H9 (cell line): Measurements from ENCODE around the gene MLYCD. TPM values are rescaled to one million over a fixed set of nuclear protein-coding genes. Genes with fewer than 3 reads are reported as not detected.
A peak's percentile ranks its signal among the peaks of the same experiment; 100 is the strongest.

ENCODE experiments used
- DNase-seq: peaks from one replicate; pipeline ENCODE4 v3.0.0-alpha.2; 2017
- H2AFZ ChIP-seq: one replicate; pipeline ENCODE4 v1.6.1; 2013; ENCODE audit warnings: mild to moderate bottlenecking, low read length, control low read depth, moderate library complexity
- H2AK5ac ChIP-seq: 2 replicates; pipeline ENCODE4 v1.6.1; 2013; ENCODE audit warnings: low read length, control low read depth, mixed read lengths; ENCODE audit not compliant: insufficient read length
- H2BK120ac ChIP-seq: one replicate; pipeline ENCODE4 v1.6.1; 2013; ENCODE audit warnings: low read depth, mild to moderate bottlenecking, low read length, control low read depth, inconsistent platforms; ENCODE audit not compliant: poor library complexity, severe bottlenecking
- H2BK12ac ChIP-seq: 2 replicates; pipeline ENCODE4 v1.6.1; 2013; ENCODE audit warnings: low read length, control low read depth, mixed read lengths, low read depth; ENCODE audit not compliant: insufficient read length
- H2BK15ac ChIP-seq: 2 replicates; pipeline ENCODE4 v1.6.1; 2013; ENCODE audit warnings: low read depth, low read length, control low read depth
- H2BK20ac ChIP-seq: one replicate; pipeline ENCODE4 v1.6.1; 2013; ENCODE audit warnings: low read depth, mild to moderate bottlenecking, low read length, control low read depth, inconsistent platforms; ENCODE audit not compliant: poor library complexity, severe bottlenecking
- H2BK5ac ChIP-seq: 2 replicates; pipeline ENCODE4 v1.6.1; 2013; ENCODE audit warnings: low read length, control low read depth, mixed read lengths; ENCODE audit not compliant: insufficient read length
- H3K14ac ChIP-seq: 2 replicates; pipeline ENCODE4 v1.6.1; 2013; ENCODE audit warnings: low read length, control low read depth; ENCODE audit not compliant: insufficient read depth
- H3K18ac ChIP-seq: 2 replicates; pipeline ENCODE4 v1.6.1; 2013; ENCODE audit warnings: low read depth, mild to moderate bottlenecking, mixed read lengths, low read length, control low read depth; ENCODE audit not compliant: insufficient read length
- H3K23ac ChIP-seq: 2 replicates; pipeline ENCODE4 v1.6.1; 2013; ENCODE audit warnings: low read length, control low read depth, mixed read lengths, low read depth; ENCODE audit not compliant: insufficient read length
- H3K23me2 ChIP-seq: 2 replicates; pipeline ENCODE4 v1.6.1; 2013; ENCODE audit warnings: low read depth, mild to moderate bottlenecking, mixed read lengths, low read length, control low read depth; ENCODE audit not compliant: insufficient read length, poor library complexity, severe bottlenecking
- H3K27ac ChIP-seq: 2 replicates; pipeline ENCODE4 v1.5.1; 2013; ENCODE audit warnings: low read length, control low read depth, mixed read lengths, low read depth; ENCODE audit not compliant: insufficient read length
- H3K27me3 ChIP-seq: 2 replicates; pipeline ENCODE4 v1.6.1; 2013; ENCODE audit warnings: low read length, control low read depth, inconsistent platforms; ENCODE audit not compliant: insufficient read depth
- H3K4ac ChIP-seq: 2 replicates; pipeline ENCODE4 v1.6.1; 2013; ENCODE audit warnings: low read depth, mild to moderate bottlenecking, control low read depth, inconsistent platforms, low read length, moderate library complexity
- H3K4me1 ChIP-seq: 2 replicates; pipeline ENCODE4 v1.6.1; 2013; ENCODE audit warnings: low read length, control low read depth, inconsistent platforms; ENCODE audit not compliant: insufficient read depth
- H3K4me2 ChIP-seq: 2 replicates; pipeline ENCODE4 v1.6.1; 2013; ENCODE audit warnings: low read length, control low read depth, mixed read lengths; ENCODE audit not compliant: insufficient read length, insufficient read depth
- H3K56ac ChIP-seq: 2 replicates; pipeline ENCODE4 v1.6.1; 2013; ENCODE audit warnings: low read depth, mild to moderate bottlenecking, mixed read lengths, low read length, control low read depth; ENCODE audit not compliant: insufficient read length
- H3K79me1 ChIP-seq: 2 replicates; pipeline ENCODE4 v1.6.1; 2013; ENCODE audit warnings: low read depth, mild to moderate bottlenecking, moderate library complexity, low read length, control low read depth, inconsistent platforms; ENCODE audit not compliant: insufficient read depth, poor library complexity, severe bottlenecking
- H3K79me2 ChIP-seq: 2 replicates; pipeline ENCODE4 v1.6.1; 2013; ENCODE audit warnings: low read length, control low read depth, inconsistent platforms; ENCODE audit not compliant: insufficient read depth
- H3K9ac ChIP-seq: 2 replicates; pipeline ENCODE4 v1.6.1; 2013; ENCODE audit warnings: low read length, control low read depth, mixed read lengths; ENCODE audit not compliant: insufficient read length; ENCODE audit errors: extremely low read depth
- H3K9me3 ChIP-seq: one replicate; pipeline ENCODE4 v1.6.1; 2013; ENCODE audit warnings: low read depth, low read length, inconsistent platforms; ENCODE audit not compliant: control insufficient read depth
- H3T11ph ChIP-seq: one replicate; pipeline ENCODE4 v1.6.1; 2013; ENCODE audit warnings: mild to moderate bottlenecking, low read length, control low read depth, inconsistent platforms
- H4K20me1 ChIP-seq: one replicate; pipeline ENCODE4 v1.6.1; 2013; ENCODE audit not compliant: control insufficient read depth, insufficient read length, insufficient read depth
- H4K5ac ChIP-seq: 2 replicates; pipeline ENCODE4 v1.6.1; 2013; ENCODE audit warnings: low read depth, mild to moderate bottlenecking, mixed read lengths, low read length, control low read depth; ENCODE audit not compliant: insufficient read length
- H4K8ac ChIP-seq: replicated peaks from 2 replicates; pipeline ENCODE4 v1.6.1; 2013; ENCODE audit warnings: low read length, control low read depth, mixed read lengths, low read depth; ENCODE audit not compliant: insufficient read length
- H4K91ac ChIP-seq: 2 replicates; pipeline ENCODE4 v1.6.1; 2013; ENCODE audit warnings: low read depth, mild to moderate bottlenecking, moderate library complexity, mixed read lengths, low read length, control low read depth; ENCODE audit not compliant: insufficient read length
- H3K27ac Mint-ChIP-seq, 3 experiments: 2 replicates in 2 of 3; 3 replicates in 1 of 3; pipeline ENCODE4 v1.8.0; 2020 to 2021; ENCODE audit warnings: mixed read lengths in 3 of 3, mild to moderate bottlenecking in 1 of 3, moderate library complexity in 1 of 3
- H3K27me3 Mint-ChIP-seq: 2 replicates; pipeline ENCODE4 v1.8.0; 2021; ENCODE audit warnings: low read depth, mild to moderate bottlenecking, moderate library complexity, mixed read lengths
- H3K36me3 Mint-ChIP-seq, 3 experiments: 2 replicates in 2 of 3; 3 replicates in 1 of 3; pipeline ENCODE4 v1.8.0; 2020 to 2021; ENCODE audit warnings: low read depth in 3 of 3, mixed read lengths in 3 of 3; ENCODE audit not compliant: insufficient read depth in 1 of 3
- H3K4me1 Mint-ChIP-seq, 2 experiments: 2 replicates each; pipeline ENCODE4 v1.8.0; 2020; ENCODE audit warnings: mixed read lengths in 2 of 2
- H3K4me3 Mint-ChIP-seq, 2 experiments: 2 replicates in 1 of 2; 3 replicates in 1 of 2; pipeline ENCODE4 v1.8.0; 2020 to 2021; ENCODE audit warnings: mild to moderate bottlenecking in 2 of 2, mixed read lengths in 2 of 2, moderate library complexity in 1 of 2
- H3K9me3 Mint-ChIP-seq, 2 experiments: 2 replicates in 1 of 2; 3 replicates in 1 of 2; pipeline ENCODE4 v1.8.0; 2020; ENCODE audit warnings: mild to moderate bottlenecking in 2 of 2, mixed read lengths in 2 of 2, moderate library complexity in 1 of 2
- CTCF ChIP-seq: fragments of 200-600 bp; sonication (generic); conservative IDR thresholded peaks from 3 replicates; pipeline ENCODE4 v1.8.0; 2021; ENCODE audit warnings: antibody characterized with exemption, mild to moderate bottlenecking
- WGBS: extraction: QIAGEN DNeasy Blood & Tissue Kit; methylation state at CpG from one replicate; pipeline ENCODE4 v1.1.7; 2013; ENCODE audit warnings: missing lambda C conversion rate, low lambda C conversion rate, mixed read lengths; ENCODE audit not compliant: insufficient read length; ENCODE audit errors: extremely low coverage; 5-methylcytosine and 5-hydroxymethylcytosine counted together
- total RNA-seq: library from RNA; stranded (reverse); gene quantifications from 2 replicates; pipeline ENCODE4 v1.2.1, GENCODE V29; 2021

The MLYCD gene
- total RNA-seq, 1 experiment from 2014 or later: 7.1 TPM

DNA sequence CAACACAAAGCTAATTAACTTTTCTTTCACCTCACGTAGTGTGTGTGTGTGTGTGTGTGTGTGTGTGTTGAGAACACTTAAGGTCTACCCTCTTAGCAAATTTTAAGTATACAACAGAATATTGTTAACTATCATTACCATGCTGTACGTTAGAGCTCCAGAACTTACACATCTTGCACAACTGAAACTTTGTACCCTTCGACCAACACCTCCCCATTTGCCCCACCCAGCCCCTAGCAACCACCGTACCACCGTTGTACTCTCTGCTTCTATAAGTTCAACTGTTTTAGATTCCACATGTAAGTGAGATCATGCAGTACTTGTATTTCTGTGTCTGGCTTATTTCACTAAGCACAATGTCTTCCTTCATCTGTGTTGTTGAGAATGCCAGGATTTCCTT lies 28.1 kb upstream of the MLYCD start:
- H3K27me3 Mint-ChIP-seq: no peaks in the 10 kb centered on the region; the same call in none of the 2 replicates
- H3K27me3 ChIP-seq: no peaks in the 10 kb centered on the region
- TF ChIP-seq CTCF: no peak
- no peaks in the 10 kb centered on the region for H3K4me1 ChIP-seq
- H2BK120ac ChIP-seq: no peak overlapping the region
- no peak overlapping the region for H3K14ac ChIP-seq
- H3K79me2 ChIP-seq: no peaks in the 10 kb centered on the region
- no peaks in the 10 kb centered on the region for H3K4me1 Mint-ChIP-seq
- no peak overlapping the region for H4K5ac ChIP-seq
- no peak overlapping the region for H2BK5ac ChIP-seq
- H3K9me3 ChIP-seq: no peaks in the 10 kb centered on the region
- no peaks in the 10 kb centered on the region for H3K23me2 ChIP-seq
- no peak overlapping the region for H3T11ph ChIP-seq
- H3K23ac ChIP-seq: no peak overlapping the region
- H3K18ac ChIP-seq: no peak overlapping the region
- no peak overlapping the region for H3K4me2 ChIP-seq
- H2BK12ac ChIP-seq: no peak overlapping the region
- H4K8ac ChIP-seq: no peak overlapping the region
- no peak overlapping the region for H2BK15ac ChIP-seq
- no peak overlapping the region for H3K27ac Mint-ChIP-seq
- DNase-seq: peak; percentile 3
- H3K4ac ChIP-seq: no peak overlapping the region
- peaks cover 0 to 6% (median 0%) of the 10 kb centered on the region in 3 experiments; a peak in 2 of 7 replicates for H3K36me3 Mint-ChIP-seq
- peaks cover 2 to 5% of the 10 kb centered on the region in 2 experiments; a peak in 2 of 5 replicates for H3K9me3 Mint-ChIP-seq
- H2AFZ ChIP-seq: no peak overlapping the region
- H4K91ac ChIP-seq: no peak overlapping the region
- H3K56ac ChIP-seq: no peak overlapping the region
- H3K9ac ChIP-seq: no peak overlapping the region
- H2AK5ac ChIP-seq: no peak overlapping the region
- no peak overlapping the region for H3K4me3 Mint-ChIP-seq
- WGBS: no CpG with 5 or more reads among the region's 5 CpGs
- H2BK20ac ChIP-seq: no peak overlapping the region
- H4K20me1 ChIP-seq: no peaks in the 10 kb centered on the region
- H3K27ac ChIP-seq: no peak overlapping the region
- H3K79me1 ChIP-seq: no peaks in the 10 kb centered on the region
